ENCODE measurements around the gene C2orf72.

DNA sequence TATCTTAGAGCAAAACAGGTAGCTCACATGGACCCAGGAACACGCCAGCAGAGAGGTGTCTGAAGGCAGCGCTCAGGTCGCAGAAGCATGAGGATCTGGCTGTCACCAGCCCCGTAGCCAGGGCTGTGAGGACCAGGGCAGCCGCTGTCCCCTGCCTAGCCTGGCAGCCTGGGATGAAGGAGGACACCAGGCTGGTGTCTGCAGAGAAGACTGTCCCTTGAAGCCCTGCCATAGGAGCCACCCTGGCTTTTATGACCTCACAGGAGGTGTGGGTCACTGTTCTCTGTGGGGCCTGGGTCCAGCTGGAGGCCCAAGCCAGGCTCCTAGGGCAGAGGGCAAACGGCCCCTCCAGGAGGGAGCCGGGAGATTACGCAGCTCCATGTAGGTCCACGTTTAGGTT is 41.5 kb upstream of the C2orf72 start, which contains the start of gene SPATA3:
- TF ChIP-seq, protein P1, sequence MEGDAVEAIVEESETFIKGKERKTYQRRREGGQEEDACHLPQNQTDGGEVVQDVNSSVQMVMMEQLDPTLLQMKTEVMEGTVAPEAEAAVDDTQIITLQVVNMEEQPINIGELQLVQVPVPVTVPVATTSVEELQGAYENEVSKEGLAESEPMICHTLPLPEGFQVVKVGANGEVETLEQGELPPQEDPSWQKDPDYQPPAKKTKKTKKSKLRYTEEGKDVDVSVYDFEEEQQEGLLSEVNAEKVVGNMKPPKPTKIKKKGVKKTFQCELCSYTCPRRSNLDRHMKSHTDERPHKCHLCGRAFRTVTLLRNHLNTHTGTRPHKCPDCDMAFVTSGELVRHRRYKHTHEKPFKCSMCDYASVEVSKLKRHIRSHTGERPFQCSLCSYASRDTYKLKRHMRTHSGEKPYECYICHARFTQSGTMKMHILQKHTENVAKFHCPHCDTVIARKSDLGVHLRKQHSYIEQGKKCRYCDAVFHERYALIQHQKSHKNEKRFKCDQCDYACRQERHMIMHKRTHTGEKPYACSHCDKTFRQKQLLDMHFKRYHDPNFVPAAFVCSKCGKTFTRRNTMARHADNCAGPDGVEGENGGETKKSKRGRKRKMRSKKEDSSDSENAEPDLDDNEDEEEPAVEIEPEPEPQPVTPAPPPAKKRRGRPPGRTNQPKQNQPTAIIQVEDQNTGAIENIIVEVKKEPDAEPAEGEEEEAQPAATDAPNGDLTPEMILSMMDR (IDR thresholded peaks at IDR 0.05), result no peak
- no peak for TF ChIP-seq POLR2A (IDR thresholded peaks at IDR 0.05)

All from heart left ventricle (tissue), 13 donors.